ENCODE results near the gene SLC2A10. TPM values are rescaled to one million over a fixed set of nuclear protein-coding genes. Genes with fewer than 3 reads are reported as not detected.

The SLC2A10 gene
- total RNA-seq (2014; rRNA removed; shearing (Covaris generic)), result 3.0 and 5.4 TPM in 2 replicates

GRCh38 chr20:46709459-46710152 lies at the start of gene SLC2A10:
Gene SLC2A10, plus strand, starts transcription at chr20:46709649. Its CDS starts 88 bp downstream, at chr20:46709737.

GRCh38 chr20:46689082-46689753 lies 20.2 kb upstream of the SLC2A10 start, which contains the start of gene TP53RK:
Gene TP53RK, minus strand, starts transcription at chr20:46689444. Its CDS starts 30 bp downstream, at chr20:46689414.

Other genes with a start within 250 kb of the SLC2A10 start
- 2.4 and 4.0 TPM in 2 replicates for gene ZNF334, start 196.1 kb upstream of the SLC2A10 start, total RNA-seq (2014; rRNA removed; shearing (Covaris generic))
- gene OCSTAMP, start 159.0 kb upstream of the SLC2A10 start, total RNA-seq (2014; rRNA removed; shearing (Covaris generic)), result not detected in 2 replicates
- gene SLC13A3, start 58.2 kb upstream of the SLC2A10 start, total RNA-seq (2014; rRNA removed; shearing (Covaris generic)), result 1.5 and 2.8 TPM in 2 replicates
- 41.8 and 54.0 TPM in 2 replicates for gene TP53RK, start 20.2 kb upstream of the SLC2A10 start, total RNA-seq (2014; rRNA removed; shearing (Covaris generic))
- not detected in 2 replicates for gene EYA2, start 185.2 kb downstream of the SLC2A10 start, total RNA-seq (2014; rRNA removed; shearing (Covaris generic))

Data from A375 (cell line).